NOMO-1 treated with dmso at 0.1 percent for 144 hours (cell line): ENCODE results near the gene EHMT2.

ENCODE experiments used
- DNase-seq: peaks from one replicate; lab custom pipeline; 2025; ENCODE audit not compliant: unreplicated experiment; lab: John Stamatoyannopoulos, UW

Gene EHMT2

DNA sequence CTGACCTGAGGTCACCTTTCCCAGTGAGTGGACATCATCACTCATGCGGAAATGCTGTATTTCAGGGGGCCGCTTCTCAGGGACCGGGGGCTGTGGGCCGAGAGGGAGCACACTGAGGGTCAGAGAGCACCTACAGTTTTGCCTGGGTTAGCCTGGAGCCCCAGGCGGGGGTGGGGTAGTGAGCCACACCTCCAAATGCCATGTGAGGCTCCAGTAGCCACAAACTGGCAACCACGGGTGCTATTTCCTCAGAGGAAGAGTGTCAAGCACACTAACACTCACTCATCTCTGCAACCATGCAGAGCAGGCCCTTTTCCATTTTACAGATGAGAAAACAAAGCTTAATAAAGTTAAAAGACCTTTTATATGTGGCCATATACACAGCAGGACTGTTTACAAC, 4.7 kb downstream of the EHMT2 start:
- no peak for DNase-seq

DNA sequence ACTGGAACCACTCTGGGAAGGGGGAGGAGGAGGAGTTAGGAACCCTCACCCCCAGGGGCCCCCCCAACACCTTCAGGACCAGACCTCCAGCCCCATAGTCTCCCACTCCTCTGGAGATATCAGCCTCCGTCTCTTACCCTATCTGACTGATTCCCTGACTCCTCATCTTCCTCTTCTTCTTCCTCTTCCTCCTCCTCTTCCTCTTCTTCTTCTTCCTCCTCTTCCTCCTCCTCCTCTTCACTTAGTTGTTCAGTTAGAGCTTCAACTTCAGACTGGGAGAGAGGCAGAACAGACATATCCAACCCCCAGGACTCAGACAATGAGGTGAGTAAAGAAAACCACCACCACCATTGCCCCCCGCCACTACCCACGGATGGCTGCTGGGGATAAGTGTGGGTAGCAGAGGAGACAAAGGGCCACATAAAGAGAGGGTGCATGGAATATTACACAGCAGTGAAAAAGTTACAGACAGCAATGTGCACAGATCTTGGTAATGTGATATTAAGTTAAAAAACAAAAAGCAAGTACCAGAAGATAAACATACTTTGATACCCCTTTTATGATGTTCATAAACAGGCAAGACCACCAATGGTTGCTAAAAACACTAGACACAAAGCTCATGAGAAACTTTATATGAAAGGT, 8.0 kb downstream of the EHMT2 start:
- DNase-seq = no peak

DNA sequence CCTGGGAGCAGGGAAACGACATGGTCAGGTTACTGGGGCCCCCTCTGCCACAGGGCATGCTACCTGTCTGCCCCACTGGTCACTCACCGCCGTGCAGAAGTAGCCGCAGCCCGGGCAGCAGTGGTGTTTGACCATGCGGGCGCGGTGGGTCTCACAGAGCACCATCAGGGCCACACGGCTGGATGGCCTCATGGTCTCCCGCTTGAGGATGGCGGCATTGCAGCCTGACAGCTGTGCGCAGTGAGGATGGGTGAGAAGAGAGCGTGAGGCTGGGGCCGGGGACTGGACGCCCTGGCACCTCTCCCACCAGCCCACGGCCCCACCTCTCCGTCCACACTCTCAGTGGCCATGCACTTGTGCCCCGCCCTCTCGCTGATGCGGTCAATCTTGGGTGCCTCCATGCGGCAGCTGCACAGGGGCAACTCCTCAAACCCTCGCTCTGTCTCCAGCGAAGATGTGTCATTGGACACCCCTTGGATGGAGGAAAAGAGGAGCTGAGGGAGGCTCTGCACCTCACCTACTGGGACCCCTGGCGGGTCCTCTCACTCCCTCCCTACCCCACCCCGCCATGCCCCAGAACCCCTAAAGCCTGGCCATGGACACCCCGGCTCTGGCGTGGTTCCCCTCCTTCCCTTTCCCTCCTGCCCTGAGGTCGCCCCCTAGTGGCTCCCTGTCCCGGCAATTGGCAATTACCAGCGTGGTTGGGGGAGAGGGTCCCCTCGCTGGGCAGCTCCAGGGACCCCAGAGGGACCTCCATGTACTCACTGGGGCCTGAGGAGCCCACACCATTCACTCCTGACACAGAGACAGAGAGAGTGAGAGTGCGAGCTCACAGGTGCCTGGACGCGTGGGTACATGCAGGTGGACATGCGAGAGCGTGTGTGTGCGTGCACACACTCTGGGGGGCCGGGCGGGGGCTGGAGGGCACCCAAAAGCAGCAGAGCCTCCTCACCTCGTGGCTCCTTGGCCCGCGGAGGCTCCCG, 8.9 kb downstream of the EHMT2 start:
- DNase-seq = no peak

DNA sequence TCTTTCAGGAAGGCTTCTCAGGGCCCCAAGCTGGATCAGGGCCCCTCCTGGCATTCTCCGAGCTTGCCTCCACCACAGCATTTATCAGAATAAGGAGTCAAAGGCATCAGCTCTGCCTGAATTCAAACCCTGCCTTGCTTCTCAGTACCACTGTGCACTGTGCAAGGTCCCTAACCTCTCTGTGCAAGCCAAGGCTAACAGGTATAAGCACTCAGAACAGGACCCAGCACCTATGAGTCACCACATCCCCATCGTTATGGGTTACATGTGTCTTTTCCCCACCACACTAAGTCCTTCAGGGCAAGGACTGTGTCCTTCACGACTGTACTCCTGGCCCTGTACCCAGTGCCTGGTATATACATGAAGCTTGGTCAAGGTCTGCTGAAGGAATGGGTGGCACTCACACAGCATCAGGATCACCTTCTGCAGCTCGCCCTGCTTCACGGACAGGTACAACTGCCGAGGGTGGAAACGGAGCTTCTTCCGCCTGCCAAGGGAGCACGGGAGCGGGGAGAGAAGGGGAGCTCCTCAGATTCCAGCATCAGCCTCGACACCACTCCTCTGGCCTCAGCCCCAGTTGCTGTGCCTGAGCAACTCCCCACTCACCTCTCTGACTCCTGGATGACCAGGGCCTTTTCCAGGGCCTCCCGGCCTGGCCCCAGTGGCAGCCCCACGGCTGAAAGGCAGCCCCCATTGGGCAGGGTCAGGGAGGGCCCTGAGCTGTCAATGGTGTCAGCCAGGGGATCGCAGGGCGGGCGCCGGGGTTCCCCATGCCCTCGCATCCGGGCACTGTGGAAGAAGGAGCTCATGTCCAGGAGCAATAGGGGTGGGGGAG, 10.1 kb downstream of the EHMT2 start:
- DNase-seq = no peak

DNA sequence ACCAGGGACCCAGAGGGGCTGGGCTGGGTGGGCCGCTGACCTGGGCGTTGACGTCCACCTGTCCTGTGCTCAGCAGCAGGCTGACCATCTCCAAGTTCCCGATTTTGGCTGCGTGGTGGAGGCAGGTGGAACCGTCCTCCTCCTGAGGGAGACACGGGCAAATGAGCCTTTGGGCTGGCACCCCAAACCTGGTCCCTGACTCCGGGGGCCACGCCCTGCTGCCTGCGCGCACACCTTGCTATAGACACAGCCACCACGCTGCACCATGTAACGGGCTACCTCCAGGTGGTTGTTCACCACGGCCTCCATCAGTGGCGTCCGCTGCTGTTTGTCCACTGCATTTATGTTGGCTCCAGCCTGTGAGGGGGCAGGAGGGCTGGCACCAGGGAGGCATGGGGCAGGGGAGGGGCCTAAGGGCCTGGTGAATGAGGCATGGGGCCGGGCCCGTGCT, 10.9 kb downstream of the EHMT2 start:
- no peak for DNase-seq

DNA sequence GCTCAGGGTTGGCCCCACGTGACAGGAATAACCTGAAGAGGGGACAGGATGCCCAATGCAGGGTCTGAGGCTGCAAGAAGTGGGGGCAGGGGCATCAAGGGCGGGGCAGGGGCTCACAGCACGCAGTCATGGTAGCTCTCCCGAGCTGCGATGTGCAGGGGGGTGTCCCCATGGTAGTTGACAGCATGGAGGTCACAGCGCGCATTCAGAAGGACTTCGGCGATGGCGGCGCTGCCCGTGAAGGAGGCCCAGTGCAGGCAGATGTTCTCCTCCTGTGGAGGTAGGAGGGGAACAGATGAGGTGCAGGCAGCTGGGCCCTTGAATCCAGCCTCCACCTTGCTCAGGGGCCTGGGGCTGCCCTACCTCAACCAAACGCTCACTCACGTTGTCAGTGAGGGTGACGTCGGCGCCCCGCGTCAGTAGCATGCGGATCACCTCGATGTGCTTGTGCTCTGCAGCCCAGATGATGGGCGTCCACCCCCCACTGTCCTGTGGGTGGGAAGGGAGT, 12.9 kb downstream of the EHMT2 start:
- DNase-seq = no peak

DNA sequence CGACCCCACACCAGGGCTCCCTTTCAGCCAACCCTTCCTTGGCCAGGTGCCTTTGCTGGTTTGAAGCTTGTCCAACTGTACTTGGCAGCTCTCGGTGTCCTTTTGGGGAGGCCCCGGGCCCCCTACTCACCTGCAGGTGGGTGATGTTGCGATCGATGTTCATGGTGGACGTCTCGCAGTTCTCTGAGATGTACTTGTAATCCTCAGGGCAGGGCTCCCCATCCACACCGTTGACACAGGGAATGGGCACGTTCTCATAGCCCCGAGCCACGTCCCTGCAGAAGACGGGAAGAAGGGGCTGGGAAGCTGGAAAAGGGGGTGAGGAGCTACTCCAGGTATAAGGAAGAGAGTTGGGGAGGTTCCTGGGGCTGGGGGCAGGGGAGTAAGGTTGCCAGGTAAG, 13.8 kb downstream of the EHMT2 start:
- DNase-seq = no peak

DNA sequence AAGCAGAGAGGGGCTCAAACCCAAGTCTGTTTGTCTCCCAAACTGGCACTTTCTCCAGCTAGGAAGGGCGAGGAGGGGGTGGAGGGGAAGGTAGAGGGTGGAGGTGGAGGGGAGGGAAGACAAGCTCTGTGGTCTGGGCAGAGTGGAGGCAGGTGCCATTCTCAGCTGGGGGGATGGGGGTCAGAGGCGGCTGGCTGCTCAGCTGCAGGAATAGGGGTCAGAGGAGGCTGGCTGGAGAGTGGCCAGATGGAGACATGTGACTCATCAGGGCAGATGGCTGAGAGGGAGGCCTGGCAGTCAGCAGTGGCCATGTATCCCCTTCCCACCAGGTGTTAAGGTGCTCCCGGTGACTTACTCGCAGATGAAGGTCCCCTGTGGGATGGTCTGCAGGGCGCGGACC, 15.2 kb downstream of the EHMT2 start:
- no peak for DNase-seq

DNA sequence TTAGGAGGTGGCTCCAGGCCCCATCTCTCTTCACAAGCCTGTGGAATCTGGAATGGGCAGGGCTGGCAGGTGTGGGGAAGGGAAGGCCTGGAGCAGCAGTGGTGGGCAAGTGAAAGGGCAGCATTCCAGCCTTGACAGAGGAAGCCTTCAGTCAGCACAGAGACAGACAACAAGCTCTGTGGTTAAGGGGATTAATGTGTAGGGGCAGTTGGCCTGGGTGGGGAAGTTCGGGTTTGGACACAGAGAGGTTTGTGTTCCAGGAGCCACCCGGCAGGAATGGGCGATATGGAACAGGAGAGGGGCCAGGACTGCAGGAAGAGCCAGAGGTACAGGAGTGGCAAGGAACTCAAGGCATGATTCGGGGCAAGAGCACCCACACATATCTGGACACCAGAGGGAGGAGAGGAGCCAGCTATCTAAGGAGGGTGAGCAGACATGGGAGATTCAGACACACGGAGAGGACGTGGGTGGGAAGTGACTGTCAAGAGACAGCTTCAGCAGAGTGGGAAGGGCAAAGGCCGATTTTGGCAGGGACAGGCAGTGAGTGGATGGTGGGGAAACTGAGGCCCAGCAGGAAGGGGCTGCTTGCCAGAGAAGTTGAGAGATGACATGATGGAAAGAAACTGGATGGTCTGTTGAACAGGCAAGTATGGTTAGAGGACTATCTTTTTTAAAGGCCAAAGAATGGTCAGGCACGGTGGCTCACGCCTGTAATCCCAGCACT, 16.2 kb downstream of the EHMT2 start:
- DNase-seq = no peak

DNA sequence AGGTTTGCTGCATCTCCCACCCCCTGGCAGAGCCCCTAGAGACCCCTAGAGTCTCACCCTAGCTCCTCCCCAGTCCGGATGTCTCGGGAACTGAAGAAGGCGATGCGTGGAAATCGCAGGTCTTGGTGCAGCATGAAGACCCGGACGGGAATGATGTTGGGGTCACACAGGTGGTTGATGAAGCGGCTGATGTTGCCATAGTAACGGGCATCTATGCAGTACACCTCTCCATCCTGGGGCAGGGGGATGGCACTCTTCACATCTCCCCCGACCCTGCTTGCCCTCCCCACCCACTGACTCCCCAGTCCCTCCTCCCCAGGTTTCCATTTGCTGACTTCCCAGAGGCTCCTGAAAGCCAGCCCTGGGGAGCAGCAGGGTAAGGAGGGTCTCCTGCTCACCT, 16.9 kb downstream of the EHMT2 start:
- no peak for DNase-seq

DNA sequence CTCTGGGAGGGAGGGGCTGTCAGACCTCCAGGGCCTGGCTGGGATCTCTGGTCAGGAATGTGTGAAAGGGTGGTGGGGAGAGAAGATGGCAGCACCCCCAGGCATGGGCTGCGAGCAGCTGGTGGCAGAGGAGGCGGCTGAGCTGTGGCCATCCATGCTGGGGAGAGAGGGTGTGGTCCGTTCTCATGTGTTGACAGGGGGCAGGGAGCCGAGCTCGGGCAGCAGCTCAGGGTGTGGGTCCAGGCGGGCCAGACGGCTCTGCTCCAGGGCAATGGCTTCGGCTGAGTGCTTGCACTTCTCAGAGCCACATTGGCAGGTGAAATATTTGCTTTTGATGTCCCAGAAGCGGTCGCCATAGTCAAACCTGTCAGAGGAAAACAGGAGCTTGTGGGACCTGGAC, 17.6 kb downstream of the EHMT2 start:
- DNase-seq = no peak

DNA sequence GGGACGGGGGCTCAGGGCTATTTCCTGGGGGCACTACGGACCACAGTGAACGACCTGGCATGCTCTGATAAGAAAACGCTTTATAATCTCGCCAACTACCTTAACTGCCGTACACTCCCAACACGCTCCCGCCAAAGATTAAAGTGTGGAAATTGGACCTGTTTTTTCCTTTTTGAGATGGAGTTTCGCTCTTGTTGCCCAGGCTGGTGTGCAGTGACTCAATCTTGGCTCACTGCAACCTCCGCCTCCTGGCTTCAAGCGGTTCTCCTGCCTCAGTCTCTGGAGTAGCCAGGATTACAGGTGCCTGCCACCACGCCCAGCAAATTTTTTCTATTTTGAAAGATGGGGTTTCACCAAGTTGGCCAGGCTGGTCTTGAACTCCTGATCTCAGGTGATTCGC, 18.4 kb downstream of the EHMT2 start:
- no peak for DNase-seq

DNA sequence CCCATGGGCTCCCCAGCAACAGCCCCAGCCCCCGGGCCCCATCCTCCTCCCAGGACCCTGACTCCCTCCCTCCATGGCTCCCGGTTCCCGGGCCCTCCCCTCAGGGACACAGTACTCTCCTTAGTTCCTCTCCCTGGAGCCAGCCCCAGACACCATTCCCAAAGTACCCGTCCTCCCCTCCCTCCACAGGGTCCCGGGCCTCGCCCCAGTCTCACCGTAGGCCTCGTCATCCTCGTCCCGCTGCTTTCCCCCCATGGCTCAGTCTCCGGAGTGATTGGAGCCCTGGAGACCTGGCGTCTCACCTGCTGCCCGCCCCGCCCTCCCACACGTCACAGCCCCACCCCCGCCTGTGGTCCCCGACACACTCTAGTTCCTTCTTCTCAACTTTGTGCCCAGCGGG, 18.8 kb downstream of the EHMT2 start, which contains the start of gene SLC44A4:
Gene SLC44A4, minus strand, starts transcription at position 272 of the 400 bp plus-strand sequence. Its CDS starts 17 bp downstream, at position 255.
- no peak for DNase-seq

DNA sequence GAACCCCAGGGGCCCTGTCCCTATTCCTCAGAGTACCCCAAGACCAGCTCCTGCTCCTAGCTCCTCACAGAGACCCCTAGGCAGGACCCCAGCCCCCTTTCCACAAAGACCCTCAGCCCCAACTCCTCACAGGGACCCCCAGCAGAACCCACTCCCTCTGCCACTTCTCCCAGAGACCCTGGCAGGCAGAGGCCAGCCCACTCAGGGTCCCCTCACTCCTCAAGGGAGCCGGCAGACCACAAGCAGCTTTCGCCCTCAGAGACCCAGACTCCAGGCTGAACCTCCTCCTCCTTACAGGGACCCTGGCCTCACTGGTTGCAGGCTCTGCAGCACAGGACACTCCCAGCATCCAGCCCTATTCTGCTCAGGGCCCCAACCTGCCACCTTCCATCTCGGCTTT, 19.3 kb downstream of the EHMT2 start:
- DNase-seq = no peak

DNA sequence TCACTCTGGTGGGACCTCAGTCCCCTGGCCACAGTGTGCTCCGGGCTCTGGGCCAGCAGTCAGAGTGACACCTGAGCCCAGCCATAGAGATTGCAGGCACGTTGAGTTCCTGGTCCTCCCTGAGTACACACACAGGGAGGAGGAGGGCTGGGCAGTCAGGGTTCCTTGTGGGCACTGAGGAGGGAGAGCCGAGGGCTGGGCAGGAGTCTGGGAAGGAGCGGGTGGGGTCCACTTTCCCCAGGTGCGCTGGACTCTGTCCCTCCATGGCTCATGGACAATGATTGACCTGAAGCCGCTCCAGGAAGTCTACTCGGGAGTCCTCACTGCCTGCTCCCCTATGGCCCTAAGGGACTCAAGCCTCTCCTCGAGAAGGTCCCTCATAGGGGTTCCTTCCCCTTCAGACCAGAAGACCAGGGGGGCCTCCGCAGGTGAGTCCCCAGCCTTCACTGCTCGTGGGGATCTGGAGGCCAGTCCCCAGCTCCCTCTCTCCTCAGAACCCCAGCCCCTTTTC, 19.8 kb downstream of the EHMT2 start:
- DNase-seq = no peak

DNA sequence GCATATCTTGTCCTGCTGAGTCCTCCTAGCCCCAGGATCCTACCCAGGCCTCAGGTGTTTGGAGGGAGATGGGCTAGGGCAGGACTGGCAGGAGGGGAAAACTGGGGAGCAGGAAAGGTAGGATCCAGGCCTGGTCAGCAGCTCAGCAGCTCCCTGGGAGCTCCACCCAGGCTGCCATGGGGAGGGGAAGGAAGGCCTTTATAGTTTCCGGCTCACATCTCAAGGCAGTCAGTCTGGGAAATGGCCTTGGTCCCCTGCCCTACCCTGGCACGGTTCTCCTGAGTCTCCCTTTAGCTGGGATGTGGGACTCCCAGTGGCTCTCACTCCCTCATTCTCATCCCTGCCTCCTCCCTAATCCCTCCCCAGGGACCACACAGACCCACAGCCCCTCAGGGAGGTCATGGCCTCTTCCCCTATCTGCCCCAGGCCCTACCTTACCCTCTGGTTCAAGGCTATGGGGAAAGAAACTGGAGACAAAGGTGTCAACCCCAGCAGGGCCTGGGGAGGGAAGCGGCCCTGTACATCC, 20.3 kb downstream of the EHMT2 start:
- no peak for DNase-seq

DNA sequence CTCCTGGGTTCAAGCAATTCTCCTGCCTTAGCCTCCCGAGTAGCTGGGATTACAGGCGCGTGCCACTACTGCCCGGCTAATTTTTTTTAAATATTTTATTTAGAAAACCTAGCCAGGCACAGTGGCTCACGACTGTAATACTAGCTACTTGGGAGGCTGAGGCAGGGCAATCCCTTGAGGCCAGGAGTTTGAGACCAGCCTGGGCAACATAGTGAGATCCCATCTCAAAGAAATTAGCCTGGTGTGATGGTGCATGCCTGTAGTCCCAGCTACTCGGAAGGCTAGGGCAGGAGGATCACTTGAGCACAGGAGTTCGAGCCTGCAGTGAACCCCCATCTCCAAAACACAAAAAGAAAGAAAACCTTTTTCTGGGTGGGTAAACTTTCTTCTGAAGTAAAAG, 21.1 kb downstream of the EHMT2 start:
- DNase-seq = no peak

DNA sequence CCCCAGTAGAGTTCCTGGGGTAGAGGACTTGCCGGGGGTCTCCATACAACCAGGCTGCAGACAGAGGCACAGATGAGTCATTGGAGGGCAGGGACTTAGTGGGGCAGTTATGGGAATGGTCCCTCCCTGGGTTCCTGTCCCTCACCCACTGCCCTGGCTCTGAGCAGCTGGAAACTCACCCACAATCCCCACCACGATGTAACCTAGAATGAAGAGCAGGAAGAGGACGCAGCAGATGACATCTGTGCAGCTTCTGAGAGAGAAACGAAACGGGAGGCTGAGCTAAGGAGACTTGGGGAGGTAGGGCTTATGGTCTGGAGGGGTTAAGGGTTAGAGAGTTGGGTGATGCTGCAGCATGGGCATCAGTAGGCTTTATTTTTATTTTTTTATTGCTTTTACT, 21.6 kb downstream of the EHMT2 start:
- no peak for DNase-seq

DNA sequence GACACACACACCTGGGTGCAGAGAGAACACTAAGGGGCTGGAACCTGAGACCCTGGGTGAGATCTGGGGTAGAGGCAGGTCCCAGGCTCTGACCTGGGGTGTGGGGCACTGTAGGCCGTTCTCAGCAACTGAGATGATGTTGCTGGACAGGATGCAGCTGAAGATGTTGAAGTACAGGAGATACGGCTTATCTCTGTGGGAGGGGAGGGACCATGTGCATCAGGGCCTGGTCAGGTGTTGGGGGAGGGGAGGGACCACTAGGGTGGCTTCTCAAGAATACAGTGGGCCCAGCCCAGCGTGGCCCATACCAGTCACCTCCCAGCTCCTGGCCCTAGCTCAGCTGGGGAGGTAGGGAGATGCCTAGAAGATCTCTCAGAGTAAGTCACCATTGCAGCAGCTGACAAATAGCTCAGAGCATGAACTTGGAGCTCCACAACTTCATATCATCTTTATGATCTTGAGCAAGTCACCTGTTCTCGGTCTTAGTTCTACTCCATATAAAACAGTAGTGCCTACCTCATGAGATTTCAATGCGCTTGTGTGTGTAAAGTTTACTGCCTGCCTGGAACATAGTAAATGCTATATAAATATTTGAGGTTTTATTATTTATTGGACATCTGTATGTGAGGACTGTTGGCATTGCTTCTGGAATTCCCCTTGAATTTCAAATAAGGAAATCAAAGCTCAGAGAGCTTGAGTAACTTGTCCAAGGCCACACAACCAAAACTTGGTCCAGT, 22.5 kb downstream of the EHMT2 start:
- DNase-seq = no peak
